AG10803 (cell line): ENCODE data around the gene TRMT2A.

ENCODE experiments used
- DNase-seq: peaks from one replicate; pipeline ENCODE4 v3.0.0; 2010; ENCODE audit warnings: low read depth
- H3K4me3 ChIP-seq: 2 replicates; pipeline ENCODE4 v1.5.1; 2011; ENCODE audit warnings: mild to moderate bottlenecking, low read length, control low read depth
- CTCF ChIP-seq: conservative IDR thresholded peaks from 2 replicates; pipeline ENCODE4 v1.5.1; 2011; ENCODE audit warnings: mild to moderate bottlenecking, low read length, control low read depth, inconsistent platforms

TRMT2A gene

GRCh38 chr22:20106849-20107237 lies 10.2 kb downstream of the TRMT2A start:
- no peak for DNase-seq
- TF ChIP-seq CTCF: no peak
- no peak overlapping the region for H3K4me3 ChIP-seq

GRCh38 chr22:20106205-20106848 lies 10.7 kb downstream of the TRMT2A start:
- no peak for TF ChIP-seq CTCF
- H3K4me3 ChIP-seq: no peak overlapping the region
- no peak for DNase-seq

GRCh38 chr22:20105456-20106204 lies 11.4 kb downstream of the TRMT2A start:
- H3K4me3 ChIP-seq: no peak overlapping the region
- DNase-seq: no peak
- no peak for TF ChIP-seq CTCF

- no peak overlapping the region for H3K4me3 ChIP-seq
- no peak for DNase-seq
- no peak for TF ChIP-seq CTCF
These were observed 14.7 kb downstream of the TRMT2A start for GRCh38 chr22:20102203-20102780.

GRCh38 chr22:20101638-20102037 lies 15.4 kb downstream of the TRMT2A start:
- TF ChIP-seq CTCF: no peak

GRCh38 chr22:20099099-20099711 lies 17.8 kb downstream of the TRMT2A start:
- DNase-seq: no peak
- no peak overlapping the region for H3K4me3 ChIP-seq
- TF ChIP-seq CTCF: no peak

More at GRCh38 chr22:20101638-20102037, 15.4 kb downstream of the TRMT2A start:
- DNase-seq: no peak
- H3K4me3 ChIP-seq: no peak overlapping the region
